KOPT-K1 (cell line): ENCODE measurements around the gene ESPNL.

ENCODE experiments used
- H3K27ac ChIP-seq: fragments of 200-600 bp; sonication (generic); 2 replicates; pipeline ENCODE4 v1.5.1; 2016; ENCODE audit warnings: antibody characterized with exemption, mild to moderate bottlenecking, low read depth, low read length; ENCODE audit not compliant: poor library complexity, severe bottlenecking
- H3K36me3 ChIP-seq: fragments of 200-600 bp; sonication (generic); 2 replicates; pipeline ENCODE4 v1.5.1; 2017; ENCODE audit warnings: antibody characterized with exemption, mild to moderate bottlenecking, low read length, moderate library complexity; ENCODE audit not compliant: insufficient read depth
- H3K9me3 ChIP-seq: fragments of 200-600 bp; sonication (generic); 2 replicates; pipeline ENCODE4 v1.5.1; 2017; ENCODE audit warnings: antibody characterized with exemption, low read length, mild to moderate bottlenecking; ENCODE audit not compliant: insufficient read depth, poor library complexity, severe bottlenecking

Gene ESPNL

GRCh38 chr2:238123991-238124470, 23.9 kb downstream of the ESPNL start:
- H3K27ac ChIP-seq, result no peak overlapping the region

GRCh38 chr2:238124488-238125126, 24.5 kb downstream of the ESPNL start:
- Histone ChIP-seq H3K9me3 (no peaks in the 10 kb centered on the region), H3K36me3 (no peaks in the 10 kb centered on the region), H3K27ac (no peak overlapping the region)

More at GRCh38 chr2:238123991-238124470, 23.9 kb downstream of the ESPNL start:
- Histone ChIP-seq H3K36me3 (no peaks in the 10 kb centered on the region), H3K9me3 (no peaks in the 10 kb centered on the region)

- Histone ChIP-seq H3K27ac (no peak overlapping the region), H3K9me3 (no peaks in the 10 kb centered on the region), H3K36me3 (no peaks in the 10 kb centered on the region)
Observed at GRCh38 chr2:238125127-238125885, 25.2 kb downstream of the ESPNL start.

GRCh38 chr2:238126338-238126737, 26.2 kb downstream of the ESPNL start:
- H3K27ac ChIP-seq, result no peak overlapping the region
- no peaks in the 10 kb centered on the region for H3K36me3 ChIP-seq
- H3K9me3 ChIP-seq, result no peaks in the 10 kb centered on the region

GRCh38 chr2:238126775-238127164, 26.6 kb downstream of the ESPNL start:
- Histone ChIP-seq H3K36me3 (no peaks in the 10 kb centered on the region), H3K27ac (no peak overlapping the region), H3K9me3 (no peaks in the 10 kb centered on the region)

- no peaks in the 10 kb centered on the region for H3K9me3 ChIP-seq
- H3K36me3 ChIP-seq, result no peaks in the 10 kb centered on the region
- no peak overlapping the region for H3K27ac ChIP-seq
Observed at GRCh38 chr2:238127165-238128060, 27.3 kb downstream of the ESPNL start.

- no peak overlapping the region for H3K27ac ChIP-seq
- no peaks in the 10 kb centered on the region for H3K9me3 ChIP-seq
- H3K36me3 ChIP-seq, result no peaks in the 10 kb centered on the region
Observed at GRCh38 chr2:238128061-238128440, 27.9 kb downstream of the ESPNL start.

GRCh38 chr2:238128534-238129001, 28.4 kb downstream of the ESPNL start:
- Histone ChIP-seq H3K36me3 (no peaks in the 10 kb centered on the region), H3K9me3 (no peaks in the 10 kb centered on the region), H3K27ac (no peak overlapping the region)

- H3K9me3 ChIP-seq, result no peaks in the 10 kb centered on the region
- no peaks in the 10 kb centered on the region for H3K36me3 ChIP-seq
- no peak overlapping the region for H3K27ac ChIP-seq
Observed at GRCh38 chr2:238129166-238130010, 29.2 kb downstream of the ESPNL start.

- Histone ChIP-seq H3K36me3 (no peaks in the 10 kb centered on the region), H3K27ac (no peak overlapping the region), H3K9me3 (no peaks in the 10 kb centered on the region)
Observed at GRCh38 chr2:238130111-238130695, 30.1 kb downstream of the ESPNL start.

GRCh38 chr2:238130696-238131628, 30.8 kb downstream of the ESPNL start:
- Histone ChIP-seq H3K9me3 (no peaks in the 10 kb centered on the region), H3K27ac (no peak overlapping the region), H3K36me3 (no peaks in the 10 kb centered on the region)

GRCh38 chr2:238131761-238132462, 31.8 kb downstream of the ESPNL start:
- H3K27ac ChIP-seq, result no peak overlapping the region
- no peaks in the 10 kb centered on the region for H3K36me3 ChIP-seq

More at GRCh38 chr2:238131761-238132462, 31.8 kb downstream of the ESPNL start:
- no peaks in the 10 kb centered on the region for H3K9me3 ChIP-seq
